Measurements from ENCODE around the gene VIPR2. TPM values are rescaled to one million over a fixed set of nuclear protein-coding genes. Genes with fewer than 3 reads are reported as not detected.

Gene VIPR2
- total RNA-seq (8.5 TPM), polyA plus RNA-seq (ENCODE audit: insufficient read depth in 1 of 8, insufficient read length in 8 of 8, low replicate concordance in 1 of 8) (10 to 100 TPM in 2 of 8 donors, 1 to 10 TPM in 6; 6.7 to 11.3 (median 8.9) TPM)
- long read RNA-seq, donor 1 = 0 reads
- long read RNA-seq, donor 2 = 0 reads
- long read RNA-seq, donor 3, partial matches to known transcripts = 0 of 2 reads
- long read RNA-seq, donor 3, other reads (novel, unspliced or antisense) = 0 of 2 reads
- long read RNA-seq, donor 4, partial matches to known transcripts = 0 of 1 reads
- long read RNA-seq, donor 4, other reads (novel, unspliced or antisense) = 0 of 1 reads
- long read RNA-seq, donor 5, partial matches to known transcripts = 0 of 5 reads
- long read RNA-seq, donor 5, other reads (novel, unspliced or antisense) = 0 of 5 reads
- long read RNA-seq, donor 6, partial matches to known transcripts = 0 of 3 reads
- long read RNA-seq, donor 6, other reads (novel, unspliced or antisense) = 0 of 3 reads
- long read RNA-seq, donor 7, partial matches to known transcripts = 0 of 2 reads
- long read RNA-seq, donor 7, other reads (novel, unspliced or antisense) = 0 of 2 reads
- long read RNA-seq, donor 8 = 0 reads
- long read RNA-seq, donor 9, partial matches to known transcripts = 0 of 2 reads
- long read RNA-seq, donor 9, other reads (novel, unspliced or antisense) = 0 of 2 reads
- long read RNA-seq, donor 10, partial matches to known transcripts = 0 of 3 reads
- long read RNA-seq, donor 10, other reads (novel, unspliced or antisense) = 0 of 3 reads
- long read RNA-seq, donor 11, partial matches to known transcripts = 0 of 1 reads
- long read RNA-seq, donor 11, other reads (novel, unspliced or antisense) = 0 of 1 reads

DNA sequence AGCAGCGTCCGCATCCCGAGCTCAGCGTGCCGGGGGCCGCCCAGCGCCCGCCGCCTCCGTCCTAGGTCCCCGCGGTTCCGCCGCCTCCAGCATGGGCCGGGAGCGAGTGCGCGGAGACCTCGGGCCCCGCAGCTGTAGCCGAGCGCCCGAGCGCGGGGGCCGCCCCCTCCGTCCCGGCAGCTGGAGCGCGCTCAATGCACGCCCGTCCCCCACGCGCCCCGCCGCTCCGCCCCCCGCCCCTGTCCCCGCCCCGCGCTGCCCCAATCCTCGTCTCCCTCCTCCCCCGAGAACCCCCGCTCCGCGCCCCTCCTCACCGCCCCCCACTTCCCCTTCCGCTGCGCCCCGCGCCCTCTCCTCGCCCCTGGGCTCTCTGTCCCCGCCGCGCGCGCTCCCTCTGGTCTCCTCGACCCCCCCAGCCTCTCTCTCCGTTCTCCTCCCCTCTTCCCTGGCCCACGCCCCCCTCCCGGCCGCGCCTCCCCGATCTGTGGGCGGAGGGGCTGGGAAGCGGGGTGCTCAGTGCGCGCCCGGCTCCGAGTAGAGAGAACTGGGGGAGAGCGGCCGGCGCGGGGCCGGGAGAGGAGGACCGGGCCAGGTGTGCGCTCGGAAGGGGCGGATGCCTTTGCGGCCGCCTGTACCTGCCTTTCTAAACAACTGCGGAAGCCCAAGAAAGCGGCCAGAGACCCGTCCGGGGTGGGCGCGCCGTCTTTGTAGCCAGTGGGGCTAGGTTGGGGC lies at the start of gene VIPR2:
TSS of gene VIPR2 (minus strand) at position 110 of the 732 bp plus-strand sequence. CDS start at position 14, 96 bp downstream.
- peaks cover 22% of the 10 kb centered on the region for H3K4me1 ChIP-seq (ENCODE audit: control insufficient read depth, insufficient read depth, low read length)
- H3K4me3 ChIP-seq (ENCODE audit: low read length) = peak within 1 kb of the TSS; percentile 56
- under 1% methylated on average over 48 of the region's 88 CpGs for WGBS (ENCODE audit: insufficient coverage)
- peaks cover 24% of the 10 kb centered on the region for H3K27me3 ChIP-seq (ENCODE audit: control insufficient read depth, insufficient read depth, low read length)
- peak; percentile 72 for DNase-seq
- peaks cover 6% of the 10 kb centered on the region for H3K36me3 ChIP-seq (ENCODE audit: control insufficient read depth, insufficient read depth, low read length)
- no peaks in the 10 kb centered on the region for H3K9me3 ChIP-seq (replicated peaks; ENCODE audit: control insufficient read depth, low read depth, low read length)
- no peak within 1 kb of the TSS for H3K27ac ChIP-seq (ENCODE audit: low read length)

DNA sequence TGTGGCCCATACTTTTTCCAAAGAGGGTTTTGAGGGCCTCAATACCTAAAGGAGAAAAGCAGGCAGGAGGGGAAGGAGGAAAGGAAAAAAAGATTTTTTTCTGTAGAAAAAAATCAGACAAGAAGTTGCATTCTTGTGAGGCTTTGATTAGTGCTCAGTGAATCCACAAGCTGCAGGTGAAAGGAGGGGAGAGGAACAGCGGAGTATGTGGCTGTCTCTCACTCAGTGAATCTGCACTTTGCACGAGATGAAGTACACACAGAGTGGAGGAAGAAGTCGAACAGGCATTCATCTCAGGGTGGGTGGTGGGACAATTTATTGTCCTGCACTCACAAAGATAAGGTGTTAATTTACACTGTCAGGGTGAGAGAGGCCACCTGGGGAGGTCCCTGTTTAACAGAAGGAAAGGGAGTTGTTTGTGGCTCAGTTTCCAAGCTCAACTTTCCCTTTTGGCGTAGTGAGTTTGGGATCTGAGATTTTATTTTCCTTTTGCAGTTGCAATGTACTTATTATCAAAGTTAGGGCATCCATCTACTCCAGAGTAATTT lies 49.0 kb upstream of the VIPR2 start:
- Histone ChIP-seq H3K36me3 (ENCODE audit: control insufficient read depth, insufficient read depth, low read length) (no peaks in the 10 kb centered on the region), H3K27me3 (ENCODE audit: control insufficient read depth, insufficient read depth, low read length) (no peaks in the 10 kb centered on the region), H3K4me3 (ENCODE audit: low read length) (no peak overlapping the region), H3K27ac (ENCODE audit: low read length) (no peak overlapping the region), H3K4me1 (ENCODE audit: control insufficient read depth, insufficient read depth, low read length) (peaks cover 17% of the 10 kb centered on the region), H3K9me3 (replicated peaks; ENCODE audit: control insufficient read depth, low read depth, low read length) (no peaks in the 10 kb centered on the region)
- 76% methylated on average over 3 of the region's 4 CpGs for WGBS (ENCODE audit: insufficient coverage)
- no peak for DNase-seq

GRCh38 chr7:159192725-159193453 lies 48.2 kb upstream of the VIPR2 start:
- no peak overlapping the region for H3K4me3 ChIP-seq (ENCODE audit: low read length)
- H3K27me3 ChIP-seq (ENCODE audit: control insufficient read depth, insufficient read depth, low read length) = no peaks in the 10 kb centered on the region
- 57% methylated on average over 7 of the region's 13 CpGs for WGBS (ENCODE audit: insufficient coverage)
- DNase-seq = no peak
- H3K36me3 ChIP-seq (ENCODE audit: control insufficient read depth, insufficient read depth, low read length) = no peaks in the 10 kb centered on the region
- no peak overlapping the region for H3K27ac ChIP-seq (ENCODE audit: low read length)
- H3K4me1 ChIP-seq (ENCODE audit: control insufficient read depth, insufficient read depth, low read length) = peaks cover 17% of the 10 kb centered on the region
- no peaks in the 10 kb centered on the region for H3K9me3 ChIP-seq (replicated peaks; ENCODE audit: control insufficient read depth, low read depth, low read length)

GRCh38 chr7:159192013-159192412 lies 47.3 kb upstream of the VIPR2 start:
- no peak overlapping the region for H3K4me3 ChIP-seq (ENCODE audit: low read length)
- no peak overlapping the region for H3K27ac ChIP-seq (ENCODE audit: low read length)
- WGBS (ENCODE audit: insufficient coverage) = 95% methylated on average over 3 of the region's 3 CpGs
- DNase-seq = no peak
- no peaks in the 10 kb centered on the region for H3K27me3 ChIP-seq (ENCODE audit: control insufficient read depth, insufficient read depth, low read length)
- peaks cover 11% of the 10 kb centered on the region for H3K4me1 ChIP-seq (ENCODE audit: control insufficient read depth, insufficient read depth, low read length)
- peaks cover 3% of the 10 kb centered on the region for H3K9me3 ChIP-seq (replicated peaks; ENCODE audit: control insufficient read depth, low read depth, low read length)
- no peaks in the 10 kb centered on the region for H3K36me3 ChIP-seq (ENCODE audit: control insufficient read depth, insufficient read depth, low read length)

- peaks cover 3% of the 10 kb centered on the region for H3K9me3 ChIP-seq (replicated peaks; ENCODE audit: control insufficient read depth, low read depth, low read length)
- H3K4me3 ChIP-seq (ENCODE audit: low read length) = no peak overlapping the region
- H3K4me1 ChIP-seq (ENCODE audit: control insufficient read depth, insufficient read depth, low read length) = peaks cover 10% of the 10 kb centered on the region
- WGBS (ENCODE audit: insufficient coverage) = 53% methylated on average over 2 of the region's 11 CpGs
- no peak for DNase-seq
- no peaks in the 10 kb centered on the region for H3K36me3 ChIP-seq (ENCODE audit: control insufficient read depth, insufficient read depth, low read length)
- H3K27ac ChIP-seq (ENCODE audit: low read length) = no peak overlapping the region
- no peaks in the 10 kb centered on the region for H3K27me3 ChIP-seq (ENCODE audit: control insufficient read depth, insufficient read depth, low read length)
Measured at GRCh38 chr7:159191236-159191635, 46.6 kb upstream of the VIPR2 start.

- Histone ChIP-seq H3K27ac (ENCODE audit: low read length) (no peak overlapping the region), H3K4me3 (ENCODE audit: low read length) (no peak overlapping the region), H3K27me3 (ENCODE audit: control insufficient read depth, insufficient read depth, low read length) (no peaks in the 10 kb centered on the region), H3K9me3 (replicated peaks; ENCODE audit: control insufficient read depth, low read depth, low read length) (peaks cover 3% of the 10 kb centered on the region), H3K36me3 (ENCODE audit: control insufficient read depth, insufficient read depth, low read length) (no peaks in the 10 kb centered on the region), H3K4me1 (ENCODE audit: control insufficient read depth, insufficient read depth, low read length) (peaks cover 9% of the 10 kb centered on the region)
- DNase-seq = no peak
Measured at GRCh38 chr7:159188011-159188410, 43.3 kb upstream of the VIPR2 start.

- 98% methylated on average over 5 of the region's 6 CpGs for WGBS (ENCODE audit: insufficient coverage)
- Histone ChIP-seq H3K27me3 (ENCODE audit: control insufficient read depth, insufficient read depth, low read length) (no peaks in the 10 kb centered on the region), H3K4me1 (ENCODE audit: control insufficient read depth, insufficient read depth, low read length) (no peaks in the 10 kb centered on the region), H3K9me3 (replicated peaks; ENCODE audit: control insufficient read depth, low read depth, low read length) (peaks cover 7% of the 10 kb centered on the region), H3K27ac (ENCODE audit: low read length) (no peak overlapping the region), H3K4me3 (ENCODE audit: low read length) (no peak overlapping the region), H3K36me3 (ENCODE audit: control insufficient read depth, insufficient read depth, low read length) (no peaks in the 10 kb centered on the region)
- no peak for DNase-seq
Measured at GRCh38 chr7:159179241-159179640, 34.6 kb upstream of the VIPR2 start.

DNA sequence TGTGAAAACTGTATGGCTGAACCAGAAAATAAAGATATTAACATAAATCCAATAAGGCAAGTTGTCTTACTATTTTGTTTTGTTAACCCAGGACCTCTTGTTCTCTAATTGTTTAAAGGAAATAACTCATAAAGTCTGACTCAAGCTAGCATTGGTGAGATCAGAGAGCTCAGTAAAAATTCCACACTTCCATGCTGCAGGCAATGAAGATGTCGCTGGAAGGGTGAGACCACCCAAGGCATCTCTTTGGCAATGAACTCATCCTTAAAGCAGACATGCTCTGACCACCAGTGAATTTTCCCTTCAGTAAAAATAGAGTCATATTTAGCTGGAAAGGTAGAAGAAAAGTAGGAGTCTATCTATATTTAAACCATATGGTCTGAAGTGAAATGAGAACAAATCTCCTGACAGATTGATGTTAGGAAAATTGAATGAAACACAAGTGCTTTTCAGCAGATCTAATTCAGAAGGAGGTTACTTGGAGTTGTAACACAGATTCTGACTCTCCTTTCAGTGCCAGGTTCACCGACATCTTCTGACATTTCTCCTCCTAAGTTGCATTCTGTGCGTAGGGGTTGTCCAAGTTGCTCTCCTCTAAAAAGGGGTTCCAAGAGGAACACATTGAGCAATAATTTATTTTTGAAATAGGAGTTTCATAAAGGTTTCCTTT lies 32.8 kb upstream of the VIPR2 start:
- DNase-seq = peak; percentile 91

GRCh38 chr7:159175792-159176191 lies 31.1 kb upstream of the VIPR2 start:
- 83% methylated on average over 6 of the region's 8 CpGs for WGBS (ENCODE audit: insufficient coverage)
- no peaks in the 10 kb centered on the region for H3K36me3 ChIP-seq (ENCODE audit: control insufficient read depth, insufficient read depth, low read length)

More for the DNA sequence above, 32.8 kb upstream of the VIPR2 start:
- H3K4me1 ChIP-seq (ENCODE audit: control insufficient read depth, insufficient read depth, low read length) = no peaks in the 10 kb centered on the region
- H3K9me3 ChIP-seq (replicated peaks; ENCODE audit: control insufficient read depth, low read depth, low read length) = peaks cover 8% of the 10 kb centered on the region
- no peaks in the 10 kb centered on the region for H3K36me3 ChIP-seq (ENCODE audit: control insufficient read depth, insufficient read depth, low read length)
- H3K27ac ChIP-seq (ENCODE audit: low read length) = no peak overlapping the region
- no peaks in the 10 kb centered on the region for H3K27me3 ChIP-seq (ENCODE audit: control insufficient read depth, insufficient read depth, low read length)
- no peak overlapping the region for H3K4me3 ChIP-seq (ENCODE audit: low read length)
- no CpG with 5 or more reads among the region's 3 CpGs for WGBS (ENCODE audit: insufficient coverage)

More at GRCh38 chr7:159175792-159176191, 31.1 kb upstream of the VIPR2 start:
- H3K4me3 ChIP-seq (ENCODE audit: low read length) = no peak overlapping the region
- H3K9me3 ChIP-seq (replicated peaks; ENCODE audit: control insufficient read depth, low read depth, low read length) = peaks cover 8% of the 10 kb centered on the region
- no peaks in the 10 kb centered on the region for H3K27me3 ChIP-seq (ENCODE audit: control insufficient read depth, insufficient read depth, low read length)
- H3K27ac ChIP-seq (ENCODE audit: low read length) = no peak overlapping the region
- no peak for DNase-seq
- H3K4me1 ChIP-seq (ENCODE audit: control insufficient read depth, insufficient read depth, low read length) = no peaks in the 10 kb centered on the region

Measured in muscle of leg (tissue), 16 donors.